Measurements from ENCODE around the gene GPR68. TPM values are rescaled to one million over a fixed set of nuclear protein-coding genes. Genes with fewer than 3 reads are reported as not detected.
"Not testable (repeated sequence)": the region's sequence is repeated elsewhere in the genome, so short reads cannot be mapped to it uniquely, and the experiment has no call there.

The GPR68 gene
- total RNA-seq, 4 donors from 2014 or later, result 1.5 to 1.7 TPM; not detected in 2

DNA sequence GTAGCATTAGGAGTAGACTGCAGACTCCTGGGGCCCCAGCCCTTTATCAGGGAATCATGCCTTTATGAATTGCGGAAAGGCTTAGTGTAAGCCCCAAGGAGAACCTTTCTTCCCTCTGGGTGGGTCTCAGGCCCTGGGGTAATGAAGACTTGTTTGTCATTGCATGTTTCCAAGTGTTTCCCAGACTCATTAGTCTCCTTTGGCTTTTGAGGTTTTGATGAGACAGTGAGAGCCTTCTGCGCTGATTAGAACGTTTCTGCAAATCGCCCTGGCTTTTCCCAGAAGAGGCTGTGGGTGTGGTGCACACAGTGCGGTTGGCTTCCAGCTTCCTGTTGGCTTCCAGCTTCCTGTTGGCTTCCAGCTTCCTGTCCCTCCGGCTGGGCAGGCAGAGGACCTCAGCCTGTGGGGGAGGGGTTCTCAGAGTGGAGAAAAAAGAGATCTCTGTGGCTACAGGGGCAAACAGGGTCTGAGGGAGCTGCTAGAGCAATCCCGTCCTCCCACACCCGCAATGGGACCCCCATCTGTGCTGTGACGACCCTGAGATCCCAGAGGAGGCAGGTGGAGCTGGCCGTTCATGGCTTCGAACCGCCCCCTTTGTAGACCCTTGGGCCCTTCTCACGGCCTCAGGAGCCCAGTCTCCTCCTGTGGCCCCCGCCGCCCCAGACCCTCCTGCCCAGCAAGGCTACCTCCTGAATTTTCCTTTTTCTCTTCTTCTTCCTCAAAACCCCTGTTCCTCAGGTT, 42.1 kb downstream of the GPR68 start:
- DNase-seq, result no peak
- TF ChIP-seq, protein P1, sequence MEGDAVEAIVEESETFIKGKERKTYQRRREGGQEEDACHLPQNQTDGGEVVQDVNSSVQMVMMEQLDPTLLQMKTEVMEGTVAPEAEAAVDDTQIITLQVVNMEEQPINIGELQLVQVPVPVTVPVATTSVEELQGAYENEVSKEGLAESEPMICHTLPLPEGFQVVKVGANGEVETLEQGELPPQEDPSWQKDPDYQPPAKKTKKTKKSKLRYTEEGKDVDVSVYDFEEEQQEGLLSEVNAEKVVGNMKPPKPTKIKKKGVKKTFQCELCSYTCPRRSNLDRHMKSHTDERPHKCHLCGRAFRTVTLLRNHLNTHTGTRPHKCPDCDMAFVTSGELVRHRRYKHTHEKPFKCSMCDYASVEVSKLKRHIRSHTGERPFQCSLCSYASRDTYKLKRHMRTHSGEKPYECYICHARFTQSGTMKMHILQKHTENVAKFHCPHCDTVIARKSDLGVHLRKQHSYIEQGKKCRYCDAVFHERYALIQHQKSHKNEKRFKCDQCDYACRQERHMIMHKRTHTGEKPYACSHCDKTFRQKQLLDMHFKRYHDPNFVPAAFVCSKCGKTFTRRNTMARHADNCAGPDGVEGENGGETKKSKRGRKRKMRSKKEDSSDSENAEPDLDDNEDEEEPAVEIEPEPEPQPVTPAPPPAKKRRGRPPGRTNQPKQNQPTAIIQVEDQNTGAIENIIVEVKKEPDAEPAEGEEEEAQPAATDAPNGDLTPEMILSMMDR (IDR thresholded peaks at IDR 0.05), result no peak
- no peak for TF ChIP-seq POLR2A (IDR thresholded peaks at IDR 0.05)
- Histone ChIP-seq H3K9me3 (peaks cover 0 to 16% (median 0%) of the 10 kb centered on the region in 4 donors), H3K27me3 (no peaks in the 10 kb centered on the region), H3K27ac (peak overlapping the region in 1 of 4 donors; percentile 1), H3K4me1 (peaks cover 0 to 8% (median 0%) of the 10 kb centered on the region in 4 donors), H3K4me3 (no peak overlapping the region), H3K36me3 (peaks cover 0 to 92% (median 0%) of the 10 kb centered on the region in 3 donors)

GRCh38 chr14:91200802-91201201, 43.7 kb downstream of the GPR68 start:
- H3K27ac ChIP-seq, H3K4me3 ChIP-seq, DNase-seq, H3K27me3 ChIP-seq, H3K4me1 ChIP-seq: not testable (repeated sequence)
- H3K9me3 ChIP-seq, result peaks cover 0 to 16% (median 0%) of the 10 kb centered on the region in 4 donors
- peaks cover 0 to 94% (median 0%) of the 10 kb centered on the region in 3 donors for H3K36me3 ChIP-seq

DNA sequence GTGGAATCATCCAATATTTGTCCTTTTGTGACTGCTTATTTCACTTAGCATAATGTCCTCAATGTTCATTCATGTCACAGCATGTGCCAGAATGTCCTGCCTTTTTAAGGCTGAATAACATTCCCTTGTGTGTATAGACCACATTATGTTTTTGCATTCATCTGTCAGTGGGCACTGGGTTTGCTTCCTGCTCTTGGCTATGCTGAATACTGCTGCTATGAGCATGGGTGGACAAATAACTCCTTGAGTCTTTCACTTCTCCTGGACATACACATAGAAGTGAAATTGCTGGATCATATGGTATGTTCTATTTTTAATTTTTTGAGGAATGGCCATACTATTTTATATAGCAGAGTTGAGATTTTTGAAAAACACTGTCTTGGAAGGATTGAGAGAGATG, 46.9 kb downstream of the GPR68 start:
- Histone ChIP-seq H3K9me3 (peaks cover 0 to 16% (median 0%) of the 10 kb centered on the region in 4 donors), H3K27ac (no peak overlapping the region), H3K27me3 (no peaks in the 10 kb centered on the region), H3K4me3 (no peak overlapping the region), H3K36me3 (peaks cover 0 to 81% (median 0%) of the 10 kb centered on the region in 3 donors), H3K4me1 (peaks cover 0 to 7% (median 0%) of the 10 kb centered on the region in 4 donors)
- DNase-seq, result no peak
- TF ChIP-seq POLR2A (IDR thresholded peaks at IDR 0.05), result no peak
- TF ChIP-seq, protein P1 (IDR thresholded peaks at IDR 0.05), result no peak

- Histone ChIP-seq H3K4me1 (no peaks in the 10 kb centered on the region), H3K36me3 (peaks cover 0 to 81% (median 0%) of the 10 kb centered on the region in 3 donors), H3K4me3 (no peak overlapping the region), H3K9me3 (peaks cover 0 to 14% (median 0%) of the 10 kb centered on the region in 4 donors), H3K27ac (no peak overlapping the region), H3K27me3 (no peaks in the 10 kb centered on the region)
- TF ChIP-seq POLR2A (IDR thresholded peaks at IDR 0.05), result no peak
- TF ChIP-seq, protein P1 (IDR thresholded peaks at IDR 0.05), result no peak
- DNase-seq, result no peak
These were observed 48.6 kb downstream of the GPR68 start for GRCh38 chr14:91195881-91196280.

DNA sequence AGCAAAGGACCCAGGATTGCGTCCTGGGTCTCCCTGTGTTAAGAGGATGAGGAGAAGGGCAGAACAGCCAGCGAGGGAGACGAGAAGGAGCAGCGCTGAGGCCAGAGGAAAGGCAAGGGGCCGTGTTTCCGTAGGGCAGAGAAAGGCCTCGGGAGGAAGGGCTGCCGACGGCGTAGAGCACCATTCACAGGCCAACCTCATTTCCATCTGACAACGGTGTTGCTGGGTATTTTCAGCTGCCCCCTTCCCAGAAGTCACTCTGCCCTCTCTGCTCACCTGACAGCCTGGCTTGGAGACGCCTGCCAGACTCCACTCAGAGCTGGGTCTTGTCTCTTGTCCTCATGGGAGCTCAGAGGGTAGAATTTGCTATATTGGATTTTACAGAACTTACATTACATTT, 51.4 kb downstream of the GPR68 start:
- Histone ChIP-seq H3K27me3 (no peaks in the 10 kb centered on the region), H3K27ac (no peak overlapping the region), H3K9me3 (no peaks in the 10 kb centered on the region), H3K36me3 (peaks cover 0 to 80% (median 0%) of the 10 kb centered on the region in 3 donors), H3K4me1 (no peaks in the 10 kb centered on the region), H3K4me3 (no peak overlapping the region)
- no peak for TF ChIP-seq POLR2A (IDR thresholded peaks at IDR 0.05)
- no peak for DNase-seq

DNA sequence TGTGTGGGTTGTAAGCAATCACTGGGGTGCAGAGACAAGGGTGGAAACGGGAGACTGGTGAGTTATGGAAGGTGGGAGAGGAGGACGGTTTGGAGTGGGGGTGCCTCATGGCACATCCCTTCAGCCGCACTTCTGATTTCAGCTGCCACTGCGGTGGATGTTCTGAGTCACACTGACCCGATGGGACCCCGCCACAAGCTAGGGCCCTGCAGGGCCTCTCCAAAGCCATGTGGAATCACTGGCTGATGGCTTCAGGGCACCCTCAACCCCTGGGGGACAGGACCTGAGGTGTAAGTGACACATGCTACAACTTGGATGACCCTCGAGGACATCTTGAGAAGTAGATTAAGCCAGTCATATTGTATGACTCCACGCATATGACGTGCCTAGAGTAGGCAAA, 53.7 kb downstream of the GPR68 start:
- peaks cover 0 to 83% (median 2%) of the 10 kb centered on the region in 3 donors for H3K36me3 ChIP-seq
- no peak overlapping the region for H3K4me3 ChIP-seq
- no peaks in the 10 kb centered on the region for H3K4me1 ChIP-seq
- TF ChIP-seq POLR2A (IDR thresholded peaks at IDR 0.05), result no peak
- TF ChIP-seq, protein P1 (IDR thresholded peaks at IDR 0.05), result no peak
- no peaks in the 10 kb centered on the region for H3K9me3 ChIP-seq
- no peak overlapping the region for H3K27ac ChIP-seq
- no peak for DNase-seq
- no peaks in the 10 kb centered on the region for H3K27me3 ChIP-seq
